G401 (cell line): ENCODE results near the gene TCOF1. TPM values are rescaled to one million over a fixed set of nuclear protein-coding genes. Genes with fewer than 3 reads are reported as not detected.

ENCODE experiments used
- DNase-seq: peaks from one replicate; pipeline ENCODE4 v3.0.0-alpha.2; 2015; ENCODE audit warnings: low spot score
- in situ Hi-C: cut with HindIII; loops from 2 replicates; pipeline ENCODE4 v1.10.0; 2016; ENCODE audit warnings: low sequenced_read_pairs, mixed read lengths
- total RNA-seq: library from RNA; depleted of rRNA; stranded (reverse); fragments of >200 nt; shearing (Covaris generic); gene quantifications from 2 replicates; pipeline ENCODE4 v1.2.3, GENCODE V29; 2014; rRNA removed

TCOF1 gene
- total RNA-seq, 1 experiment from 2014 or later = 94.9 TPM

- in situ Hi-C loops = no loop called here
- peak; percentile 59 for DNase-seq
Observed at GRCh38 chr5:150438873-150439546, 81.5 kb downstream of the TCOF1 start.

- no peak for DNase-seq
- in situ Hi-C loops = no loop called here
Observed at GRCh38 chr5:150440948-150441812, 83.7 kb downstream of the TCOF1 start.

DNA sequence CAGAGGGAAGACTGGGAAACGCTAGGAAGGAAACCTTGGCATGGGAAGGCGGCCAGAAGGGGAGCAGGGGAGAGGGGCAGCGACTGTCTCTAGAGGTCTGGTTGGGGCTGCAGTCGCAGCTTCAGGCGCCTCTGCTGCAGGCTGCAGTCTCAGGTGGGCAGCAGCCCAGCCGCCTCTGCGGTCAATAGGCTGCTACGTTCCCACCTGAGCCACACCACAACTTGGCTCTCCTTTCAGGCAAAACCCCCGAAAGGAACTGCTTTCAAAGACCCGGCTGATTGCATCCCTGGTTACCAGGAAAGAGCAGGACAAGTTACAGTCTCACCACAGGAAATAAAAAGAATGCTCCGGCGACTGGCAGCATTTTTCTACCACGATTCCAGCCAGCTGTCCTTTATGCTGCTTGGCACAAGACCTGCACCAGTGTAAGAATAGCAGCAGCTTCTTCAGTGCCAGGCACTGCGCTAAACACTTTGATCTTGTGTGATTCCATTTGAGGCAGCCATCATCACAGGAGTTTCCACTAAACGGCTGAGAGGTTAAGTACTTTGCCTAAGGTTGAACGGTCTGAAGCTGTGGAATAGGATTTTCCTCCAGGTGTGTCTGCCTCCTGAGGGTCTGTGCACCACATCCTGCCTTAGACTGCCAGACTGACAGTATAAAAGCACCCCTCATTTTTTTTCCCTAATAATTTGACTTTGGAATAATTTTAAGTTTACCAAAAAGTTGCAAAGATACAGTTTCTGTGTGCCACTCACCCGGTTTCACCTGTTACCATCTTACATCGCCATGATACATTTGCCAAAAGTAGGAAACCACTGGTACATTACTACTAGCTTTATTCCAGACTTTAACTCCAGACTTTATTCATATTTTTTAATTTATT is 84.6 kb downstream of the TCOF1 start:
- in situ Hi-C loops = no loop called here
- peak; percentile 53 for DNase-seq

DNA sequence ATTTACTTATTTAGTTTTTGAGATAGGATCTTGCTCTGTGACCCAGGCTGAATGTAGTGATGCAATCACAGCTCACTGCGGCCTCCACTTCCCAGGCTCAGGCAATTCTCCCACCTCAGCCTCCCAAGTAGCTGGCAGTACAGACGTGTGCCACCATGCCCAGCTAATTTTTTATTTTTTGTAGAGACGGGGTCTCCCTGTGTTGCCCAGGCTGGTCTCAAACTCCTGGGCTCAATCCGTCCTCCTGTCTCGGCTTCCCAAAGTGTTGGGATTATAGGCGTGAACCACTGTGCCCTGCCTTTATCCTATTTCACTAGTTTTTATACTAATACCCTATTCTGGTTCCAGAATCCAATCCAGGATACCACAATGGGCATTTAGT is 85.2 kb downstream of the TCOF1 start:
- in situ Hi-C loops = no loop called here
- DNase-seq = no peak

DNA sequence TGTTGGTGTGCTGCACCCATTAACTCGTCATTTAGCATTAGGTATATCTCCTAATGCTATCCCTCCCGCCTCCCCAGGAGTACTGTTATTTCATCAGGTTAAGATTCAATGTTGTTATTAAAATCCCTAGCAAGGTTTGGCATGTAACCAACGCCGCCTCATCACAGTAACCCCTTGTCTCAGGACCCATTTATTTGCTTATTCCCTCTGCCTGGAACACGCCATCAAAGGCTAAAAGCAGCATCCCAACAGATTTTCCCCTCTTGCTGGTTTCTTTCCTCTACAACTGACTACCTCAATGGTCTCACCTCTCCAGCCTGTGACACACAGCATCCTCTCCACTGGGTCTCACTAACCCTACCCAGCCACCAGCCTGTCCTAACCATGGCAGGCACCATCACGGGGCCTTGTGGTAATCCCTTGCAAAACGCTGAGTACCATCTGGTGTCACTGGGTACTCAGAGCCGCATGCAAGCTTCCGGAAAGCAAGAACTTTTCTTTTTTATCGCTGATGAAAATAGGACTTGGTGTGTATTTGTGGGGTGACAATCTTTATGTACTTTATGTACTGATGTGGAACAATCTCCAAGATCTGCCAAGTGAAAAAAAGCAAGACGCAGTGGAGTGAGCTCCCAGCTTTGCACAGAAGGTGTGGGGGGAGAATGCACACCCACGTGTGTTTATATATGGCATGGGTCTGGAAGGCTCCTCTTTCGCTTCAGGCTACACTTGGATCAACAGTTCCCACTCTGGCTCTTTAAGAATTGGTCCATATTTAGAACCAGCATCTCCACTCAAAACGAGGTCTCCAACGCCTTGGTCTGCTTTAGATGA is 86.0 kb downstream of the TCOF1 start:
- no peak for DNase-seq
- in situ Hi-C loops = no loop called here

- DNase-seq = no peak
- in situ Hi-C loops = no loop called here
Observed at GRCh38 chr5:150444770-150445169, 87.3 kb downstream of the TCOF1 start.

- in situ Hi-C loops = no loop called here
- no peak for DNase-seq
Observed at GRCh38 chr5:150446088-150446487, 88.6 kb downstream of the TCOF1 start.

- DNase-seq = no peak
- in situ Hi-C loops = no loop called here
Observed at GRCh38 chr5:150446583-150446982, 89.1 kb downstream of the TCOF1 start.

DNA sequence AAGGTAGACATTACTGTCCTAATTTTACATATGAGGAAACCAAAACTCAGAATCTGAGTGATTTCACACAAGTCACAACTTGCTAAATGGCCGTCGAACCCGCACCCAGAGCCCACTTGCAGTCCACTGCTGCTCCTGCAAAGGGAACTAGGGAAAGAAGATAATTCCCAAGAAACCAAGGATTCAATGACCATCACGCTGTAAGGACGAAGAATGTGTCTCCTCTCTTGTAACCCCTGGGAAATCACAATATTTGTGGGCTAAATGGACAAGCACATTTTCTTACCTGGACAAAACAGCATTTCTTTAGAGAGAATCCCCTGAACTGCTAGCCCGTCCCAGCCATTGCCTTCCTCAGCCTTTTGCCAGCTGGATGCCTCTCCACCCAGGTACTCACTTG is 89.7 kb downstream of the TCOF1 start:
- in situ Hi-C loops = no loop called here
- no peak for DNase-seq

GRCh38 chr5:150448334-150448733 is 90.8 kb downstream of the TCOF1 start:
- DNase-seq = no peak
- in situ Hi-C loops = no loop called here

GRCh38 chr5:150448952-150449516 is 91.5 kb downstream of the TCOF1 start:
- DNase-seq = no peak

More at GRCh38 chr5:150448952-150449516, 91.5 kb downstream of the TCOF1 start:
- in situ Hi-C loops = no loop called here

Other genes with a start within 250 kb of the TCOF1 start
- gene PDGFRB, start 201.9 kb upstream of the TCOF1 start, total RNA-seq = 21.0 and 31.1 TPM in 2 replicates
- not detected in 2 replicates for gene CDX1, start 190.9 kb upstream of the TCOF1 start, total RNA-seq
- not detected in 2 replicates for gene SLC6A7, start 167.6 kb upstream of the TCOF1 start, total RNA-seq
- gene CAMK2A, start 67.9 kb upstream of the TCOF1 start, total RNA-seq = 0.06 and 0.31 TPM in 2 replicates
- gene ARSI, start 54.8 kb upstream of the TCOF1 start, total RNA-seq = 89.2 and 100 TPM in 2 replicates
- 118 and 123 TPM in 2 replicates for gene CD74, start 55.2 kb downstream of the TCOF1 start, total RNA-seq
- gene RPS14, start 92.0 kb downstream of the TCOF1 start, total RNA-seq = 3,973 and 5,195 TPM in 2 replicates
- 68.1 and 76.0 TPM in 2 replicates for gene NDST1, start 150.4 kb downstream of the TCOF1 start, total RNA-seq